Measurements from ENCODE around the gene SEMA5B.

SEMA5B gene

DNA sequence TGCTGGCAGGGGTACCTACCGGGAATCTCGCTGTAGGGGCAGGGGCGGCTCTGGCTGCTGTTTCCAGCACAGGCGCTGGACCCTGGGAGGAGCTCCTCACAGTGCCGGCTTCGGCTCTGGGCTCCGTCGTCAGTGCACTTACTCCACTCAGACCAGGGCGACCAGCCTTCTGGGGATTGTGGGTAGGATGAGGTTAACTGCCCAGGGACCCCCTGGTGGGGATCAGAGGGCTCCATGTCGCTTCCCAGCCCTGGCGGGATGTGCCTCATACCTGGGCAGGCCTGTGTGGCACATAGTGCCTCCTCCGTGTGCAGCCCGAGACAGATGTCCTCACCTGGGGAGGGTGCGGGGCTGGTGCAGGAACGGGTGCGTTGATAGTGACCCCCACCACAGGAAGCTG, 115.7 kb downstream of the SEMA5B start:
- H3K27ac ChIP-seq, result no peak overlapping the region
- H3K27me3 ChIP-seq (replicated peaks), result peaks cover under 1% of the 10 kb centered on the region
- DNase-seq, result no peak
- in situ Hi-C loops (cut with HindIII; ENCODE audit: low pct_ligation_motif_present, low sequenced_read_pairs), result no loop called here
- no peak for TF ChIP-seq CTCF (IDR thresholded peaks at IDR 0.05; ENCODE audit: low read depth, low read length, missing control alignments)
- H3K4me3 ChIP-seq (ENCODE audit: low read depth, low read length), result no peak overlapping the region
- no peaks in the 10 kb centered on the region for H3K36me3 ChIP-seq (replicated peaks)

DNA sequence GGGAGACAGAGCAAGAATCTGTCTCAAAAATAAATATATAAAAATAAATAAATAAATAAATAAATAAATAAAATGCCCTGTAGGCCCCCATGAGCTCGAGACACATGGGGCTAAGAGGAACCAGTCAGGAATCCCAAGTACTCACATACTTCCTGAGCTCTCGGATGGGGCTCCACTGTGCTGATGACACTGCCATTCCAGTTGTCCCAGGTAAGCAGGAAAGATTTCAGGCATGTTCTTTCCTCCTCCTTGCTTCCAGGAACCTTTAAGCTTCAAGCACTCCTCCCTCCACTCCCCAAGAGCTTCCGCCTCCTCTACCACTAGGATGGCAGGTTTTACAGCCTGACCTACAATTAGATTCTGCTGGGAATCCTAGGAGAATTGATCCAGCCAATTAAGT, 119.3 kb downstream of the SEMA5B start:
- no peak overlapping the region for H3K27ac ChIP-seq
- DNase-seq, result no peak
- H3K4me3 ChIP-seq (ENCODE audit: low read depth, low read length), result no peak overlapping the region
- in situ Hi-C loops (cut with HindIII; ENCODE audit: low pct_ligation_motif_present, low sequenced_read_pairs), result no loop called here
- no peaks in the 10 kb centered on the region for H3K27me3 ChIP-seq (replicated peaks)
- H3K36me3 ChIP-seq (replicated peaks), result no peaks in the 10 kb centered on the region
- TF ChIP-seq CTCF (IDR thresholded peaks at IDR 0.05; ENCODE audit: low read depth, low read length, missing control alignments), result no peak

- DNase-seq, result no peak
- no peaks in the 10 kb centered on the region for H3K36me3 ChIP-seq (replicated peaks)
- TF ChIP-seq CTCF (IDR thresholded peaks at IDR 0.05; ENCODE audit: low read depth, low read length, missing control alignments), result no peak
- H3K27me3 ChIP-seq (replicated peaks), result no peaks in the 10 kb centered on the region
- H3K27ac ChIP-seq, result no peak overlapping the region
- in situ Hi-C loops (cut with HindIII; ENCODE audit: low pct_ligation_motif_present, low sequenced_read_pairs), result no loop called here
- no peak overlapping the region for H3K4me3 ChIP-seq (ENCODE audit: low read depth, low read length)
Measured at GRCh38 chr3:122907471-122907870, 120.1 kb downstream of the SEMA5B start.

DNA sequence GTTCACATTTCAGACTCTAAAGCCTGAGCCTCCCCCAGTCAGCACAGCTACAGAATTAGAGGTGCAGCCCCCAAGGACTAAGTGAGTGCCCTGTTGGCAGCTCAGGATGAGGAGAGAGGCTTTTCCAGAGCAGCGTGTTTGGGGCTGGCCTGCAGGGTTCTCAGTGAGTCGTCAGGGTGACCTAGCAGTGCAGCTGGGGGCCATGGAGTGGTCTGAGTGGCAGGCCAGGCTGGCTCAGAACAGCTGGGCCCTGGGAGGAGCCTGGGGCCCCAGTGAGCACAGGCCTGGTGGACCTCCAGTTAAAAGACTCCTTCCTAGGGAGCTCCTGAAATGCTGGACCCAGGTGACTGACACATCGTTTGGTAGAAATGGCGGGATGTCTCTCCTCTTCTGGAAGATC, 124.4 kb downstream of the SEMA5B start:
- no peaks in the 10 kb centered on the region for H3K36me3 ChIP-seq (replicated peaks)
- no peak for TF ChIP-seq CTCF (IDR thresholded peaks at IDR 0.05; ENCODE audit: low read depth, low read length, missing control alignments)
- in situ Hi-C loops (cut with HindIII; ENCODE audit: low pct_ligation_motif_present, low sequenced_read_pairs), result no loop called here
- no peak overlapping the region for H3K27ac ChIP-seq
- no peak overlapping the region for H3K4me3 ChIP-seq (ENCODE audit: low read depth, low read length)
- H3K27me3 ChIP-seq (replicated peaks), result no peaks in the 10 kb centered on the region
- no peak for DNase-seq

- no peak overlapping the region for H3K27ac ChIP-seq
- TF ChIP-seq CTCF (IDR thresholded peaks at IDR 0.05; ENCODE audit: low read depth, low read length, missing control alignments), result no peak
- in situ Hi-C loops (cut with HindIII; ENCODE audit: low pct_ligation_motif_present, low sequenced_read_pairs), result no loop called here
- H3K27me3 ChIP-seq (replicated peaks), result no peaks in the 10 kb centered on the region
- DNase-seq, result peak; percentile 4
- no peak overlapping the region for H3K4me3 ChIP-seq (ENCODE audit: low read depth, low read length)
- no peaks in the 10 kb centered on the region for H3K36me3 ChIP-seq (replicated peaks)
Measured at GRCh38 chr3:122902326-122902725, 125.2 kb downstream of the SEMA5B start.

DNA sequence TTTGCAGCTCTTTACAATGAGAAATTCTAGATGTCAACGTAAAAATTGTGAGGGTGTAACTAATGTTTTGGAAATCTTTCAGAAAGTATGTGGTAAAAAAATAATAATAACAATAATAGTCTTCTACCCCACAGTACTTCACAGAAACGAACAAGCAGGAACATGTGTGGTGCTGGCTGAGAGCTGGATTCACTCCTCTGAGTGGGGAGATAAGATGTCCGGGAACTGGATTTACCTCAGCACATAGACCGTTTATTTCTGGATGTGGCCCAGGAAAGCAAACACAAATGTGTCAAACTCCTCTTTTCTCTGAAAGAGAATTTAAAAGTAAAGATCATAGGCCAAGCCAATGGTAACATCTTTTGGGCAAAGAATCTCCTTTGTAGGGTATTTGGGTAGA, 129.3 kb downstream of the SEMA5B start:
- no peak overlapping the region for H3K27ac ChIP-seq
- no peaks in the 10 kb centered on the region for H3K36me3 ChIP-seq (replicated peaks)
- H3K4me3 ChIP-seq (ENCODE audit: low read depth, low read length), result no peak overlapping the region
- no peak for TF ChIP-seq CTCF (IDR thresholded peaks at IDR 0.05; ENCODE audit: low read depth, low read length, missing control alignments)
- H3K27me3 ChIP-seq (replicated peaks), result no peaks in the 10 kb centered on the region
- in situ Hi-C loops (cut with HindIII; ENCODE audit: low pct_ligation_motif_present, low sequenced_read_pairs), result no loop called here
- no peak for DNase-seq

Measured in brain microvascular endothelial cell (primary cell).